HCT116 (cell line): Measurements from ENCODE around the gene KXD1. TPM values are rescaled to one million over a fixed set of nuclear protein-coding genes. Genes with fewer than 3 reads are reported as not detected.

Experiments
- ATAC-seq: fragments of 200-7000 bp; cut with Tn5 transposase; 2 replicates; pipeline ENCODE4 v1.9.1; 2020; ENCODE audit warnings: mild to moderate bottlenecking, moderate library complexity
- BruUV-seq: library from RNA; stranded (reverse); fragments of 400-500 nt; replicated peaks from 2 replicates; lab custom pipeline; 2021; lab: Mats Ljungman, UMichigan
- CTCF ChIA-PET: fragments of 300-600 bp; sonication (Branson Sonifier 250); formaldehyde crosslinking; loops from one replicate; lab custom pipeline; 2021; ENCODE audit warnings: antibody characterized with exemption; lab: Charles Lee
- POLR2A ChIA-PET: fragments of 300-600, 350-600 bp; sonication (Branson Sonifier 250); formaldehyde crosslinking; loops from one replicate; lab custom pipeline; 2021; ENCODE audit warnings: antibody characterized with exemption; lab: Charles Lee
- RAD21 ChIA-PET, 2 experiments: fragments of 300-600 bp; sonication (Branson Sonifier 250); formaldehyde crosslinking; loops; one replicate each; lab custom pipeline; 2023; ENCODE audit warnings: low total read pairs in 2 of 2; ENCODE audit not compliant: uncharacterized antibody in 2 of 2, unreplicated experiment in 2 of 2, low non-redundant PET in 1 of 2; lab: Charles Lee
- DNase-seq: peaks from one replicate; pipeline ENCODE4 v3.0.0-alpha.2; 2010; ENCODE audit warnings: low read depth, low spot score
- H2AFZ ChIP-seq: fragments of 200-600 bp; shearing (Covaris generic), sonication (generic); 2 replicates; pipeline ENCODE4 v1.6.1; 2017; ENCODE audit warnings: low read depth, mixed run types, mixed read lengths, antibody characterized with exemption, low read length; ENCODE audit not compliant: poor library complexity, severe bottlenecking
- H3K27ac ChIP-seq: 2 replicates; pipeline ENCODE4 v1.5.1; 2012; ENCODE audit warnings: low read depth, low read length
- H3K27me3 ChIP-seq: fragments of 200-600 bp; sonication (generic); 2 replicates; pipeline ENCODE4 v1.6.1; 2016; ENCODE audit warnings: mixed run types, low read length, mixed read lengths; ENCODE audit not compliant: insufficient read depth
- H3K36me3 ChIP-seq, 2 experiments: fragments of 200-500 bp in 1 of 2; fragments of 200-600 bp in 1 of 2; sonication (Bioruptor generic) in 1 of 2; sonication (generic) in 1 of 2; 2 replicates each; pipeline versions ENCODE4 v1.5.1 to v1.6.1; 2014 to 2016; ENCODE audit warnings: low read length in 2 of 2, inconsistent platforms in 1 of 2, mixed read lengths in 1 of 2, mixed run types in 1 of 2; ENCODE audit not compliant: insufficient read depth in 2 of 2, control insufficient read depth in 1 of 2
- H3K4me1 ChIP-seq, 2 experiments: fragments of 200-600 bp in 1 of 2; sonication (generic) in 1 of 2; 2 replicates each; pipeline versions ENCODE4 v1.5.1 to v1.6.1; 2012 to 2017; ENCODE audit warnings: low read length in 2 of 2, inconsistent platforms in 1 of 2, mild to moderate bottlenecking in 1 of 2, mixed read lengths in 1 of 2, mixed run types in 1 of 2, moderate library complexity in 1 of 2; ENCODE audit not compliant: insufficient read depth in 2 of 2, control insufficient read depth in 1 of 2
- H3K4me2 ChIP-seq: fragments of 200-600 bp; sonication (generic); 2 replicates; pipeline ENCODE4 v1.6.1; 2017; ENCODE audit warnings: mixed run types, low read length, mixed read lengths
- H3K4me3 ChIP-seq, 2 experiments: fragments of 200-600 bp in 1 of 2; sonication (generic) in 1 of 2; replicated peaks in 1 of 2; 2 replicates each; pipeline ENCODE4 v1.5.1; 2011 to 2016; ENCODE audit warnings: low read length in 2 of 2, control low read depth in 1 of 2, low read depth in 1 of 2, mild to moderate bottlenecking in 1 of 2, mixed read lengths in 1 of 2, mixed run types in 1 of 2
- H3K79me2 ChIP-seq: fragments of 200-600 bp; sonication (generic); 2 replicates; pipeline ENCODE4 v1.6.1; 2017; ENCODE audit warnings: mild to moderate bottlenecking, mixed run types, low read length, moderate library complexity, mixed read lengths; ENCODE audit not compliant: insufficient read depth
- H3K9ac ChIP-seq: fragments of 200-600 bp; sonication (generic); 2 replicates; pipeline ENCODE4 v1.6.1; 2016; ENCODE audit warnings: low read length, mixed read lengths
- H3K9me2 ChIP-seq: fragments of 200-600 bp; sonication (generic), shearing (Covaris generic); 2 replicates; pipeline ENCODE4 v1.6.1; 2017; ENCODE audit warnings: mixed run types, mild to moderate bottlenecking, moderate library complexity; ENCODE audit not compliant: insufficient read depth
- H3K9me3 ChIP-seq, 2 experiments: fragments of 200-500 bp in 1 of 2; fragments of 200-600 bp in 1 of 2; sonication (Bioruptor generic) in 1 of 2; sonication (generic) in 1 of 2; 2 replicates each; pipeline ENCODE4 v1.6.1; 2014 to 2017; ENCODE audit warnings: low read length in 2 of 2, mixed read lengths in 2 of 2, inconsistent platforms in 1 of 2, low read depth in 1 of 2, mild to moderate bottlenecking in 1 of 2, mixed run types in 1 of 2, moderate library complexity in 1 of 2; ENCODE audit not compliant: control insufficient read depth in 1 of 2, insufficient read depth in 1 of 2
- H4K20me1 ChIP-seq: fragments of 200-600 bp; sonication (generic), shearing (Covaris generic); 2 replicates; pipeline ENCODE4 v1.6.1; 2017; ENCODE audit warnings: mixed run types, mild to moderate bottlenecking, moderate library complexity; ENCODE audit not compliant: insufficient read depth
- ATF3 ChIP-seq: IDR thresholded peaks from 2 replicates; pipeline ENCODE4 v1.6.1; 2012
- CEBPB ChIP-seq: IDR thresholded peaks from 2 replicates; pipeline ENCODE4 v1.6.1; 2012; ENCODE audit warnings: low read depth
- EGR1 ChIP-seq: IDR thresholded peaks from 2 replicates; pipeline ENCODE4 v1.6.1; 2012; ENCODE audit warnings: low read depth
- ELF1 ChIP-seq: IDR thresholded peaks from 2 replicates; pipeline ENCODE4 v1.6.1; 2012; ENCODE audit warnings: low read depth, borderline replicate concordance
- EZH2 ChIP-seq: fragments of 200-600 bp; sonication (generic); IDR thresholded peaks from 2 replicates; pipeline ENCODE4 v1.6.1; 2017; ENCODE audit warnings: antibody characterized with exemption, mixed run types
- EZH2phosphoT487 ChIP-seq: fragments of 200-600 bp; IDR thresholded peaks from 2 replicates; pipeline ENCODE4 v1.6.1; 2018; ENCODE audit warnings: antibody characterized with exemption, borderline replicate concordance
- FOSL1 ChIP-seq: IDR thresholded peaks from 2 replicates; pipeline ENCODE4 v1.6.1; 2012; ENCODE audit warnings: low read depth
- JUND ChIP-seq: IDR thresholded peaks from 2 replicates; pipeline ENCODE4 v1.6.1; 2012
- POLR2A ChIP-seq: IDR thresholded peaks from 2 replicates; pipeline ENCODE4 v1.7.0; 2011; ENCODE audit warnings: borderline replicate concordance; ENCODE audit not compliant: insufficient read depth, insufficient read length; ENCODE audit errors: extremely low read depth
- POLR2AphosphoS5 ChIP-seq: IDR thresholded peaks from 2 replicates; pipeline ENCODE4 v1.6.1; 2011; ENCODE audit warnings: mild to moderate bottlenecking, low read depth, low read length, moderate library complexity
- REST ChIP-seq: IDR thresholded peaks from 2 replicates; pipeline ENCODE4 v1.6.1; 2012; ENCODE audit warnings: low read depth
- SIN3A ChIP-seq: IDR thresholded peaks from 2 replicates; pipeline ENCODE4 v1.6.1; 2012; ENCODE audit warnings: low read depth
- SP1 ChIP-seq: IDR thresholded peaks from 2 replicates; pipeline ENCODE4 v1.6.1; 2012; ENCODE audit warnings: low read depth
- SRF ChIP-seq: IDR thresholded peaks from 2 replicates; pipeline ENCODE4 v1.6.1; 2012; ENCODE audit warnings: low read depth
- YY1 ChIP-seq: IDR thresholded peaks from 2 replicates; pipeline ENCODE4 v1.6.1; 2011; ENCODE audit warnings: low read length, low read depth, moderate library complexity, mild to moderate bottlenecking; ENCODE audit not compliant: insufficient replicate concordance; ENCODE audit errors: extremely low read depth
- ZBTB33 ChIP-seq: IDR thresholded peaks from 2 replicates; pipeline ENCODE4 v1.6.1; 2011; ENCODE audit warnings: mild to moderate bottlenecking, low read length, moderate library complexity; ENCODE audit not compliant: insufficient replicate concordance; ENCODE audit errors: extremely low read depth
- ZFX ChIP-seq: fragments of 450-650 bp; IDR thresholded peaks from 2 replicates; pipeline ENCODE4 v1.6.1; 2017
- ZNF274 ChIP-seq: fragments of 200-500 bp; sonication (Bioruptor generic); IDR thresholded peaks from 2 replicates; pipeline ENCODE4 v1.6.1; 2014; ENCODE audit warnings: mild to moderate bottlenecking, low read depth, low read length, inconsistent platforms
- intact Hi-C: fragments of 100-400 bp; cut with micrococcal nuclease; formaldehyde crosslinking; loops from 2 replicates; pipeline ENCODE4 v1.10.0; 2022
- total RNA-seq: library from RNA; stranded (reverse); gene quantifications from one replicate; pipeline ENCODE4 v1.2.1, GENCODE V29; 2021; ENCODE audit not compliant: unreplicated experiment
- TF ChIP-seq, protein P1 (sequence below): IDR thresholded peaks from 2 replicates; pipeline ENCODE4 v1.6.1; 2012

Gene KXD1
- total RNA-seq, 1 experiment from 2014 or later = 139 TPM

- H3K36me3 ChIP-seq = no peaks in the 10 kb centered on the region; a peak in 2 of 4 replicates
- no peak overlapping the region for H2AFZ ChIP-seq
- ChIA-PET RAD21 (no interaction called here), POLR2A (no interaction called here), CTCF (no interaction called here)
- intact Hi-C loops = no loop called here
- no peaks in the 10 kb centered on the region for H3K9me3 ChIP-seq
- H4K20me1 ChIP-seq = 0 out of 2 replicates have a peak, but pooled peaks cover 2% of the 10 kb centered on the region
- no peak overlapping the region for H3K4me2 ChIP-seq
- H3K4me3 ChIP-seq = no peak overlapping the region
- ATAC-seq (no peak), DNase-seq (no peak)
- no peaks in the 10 kb centered on the region for H3K9me2 ChIP-seq
- peaks cover 88% of the 10 kb centered on the region for H3K79me2 ChIP-seq
- H3K27ac ChIP-seq = no peak overlapping the region
- peaks cover 15 to 28% of the 10 kb centered on the region in 2 experiments for H3K4me1 ChIP-seq
- BruUV-seq = no TSS peak
- H3K27me3 ChIP-seq = no peaks in the 10 kb centered on the region
- TF ChIP-seq EZH2 (no peak), ZNF274 (no peak), POLR2AphosphoS5 (no peak), SRF (no peak), SP1 (no peak), CEBPB (no peak), EZH2phosphoT487 (no peak), EGR1 (no peak), SIN3A (no peak), JUND (no peak), ZBTB33 (no peak), POLR2A (no peak), YY1 (no peak), ELF1 (no peak), ATF3 (no peak), ZFX (no peak), FOSL1 (no peak), REST (no peak)
- TF ChIP-seq, protein P1, sequence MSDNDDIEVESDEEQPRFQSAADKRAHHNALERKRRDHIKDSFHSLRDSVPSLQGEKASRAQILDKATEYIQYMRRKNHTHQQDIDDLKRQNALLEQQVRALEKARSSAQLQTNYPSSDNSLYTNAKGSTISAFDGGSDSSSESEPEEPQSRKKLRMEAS = no peak
- TF ChIP-seq, all 23 proteins: peak for 0
- no peak overlapping the region for H3K9ac ChIP-seq
These were observed 40.1 kb upstream of the KXD1 start for GRCh38 chr19:18517606-18518005.
